ENCODE results near the gene SDCBP2. TPM values are rescaled to one million over a fixed set of nuclear protein-coding genes. Genes with fewer than 3 reads are reported as not detected.
A peak's percentile ranks its signal among the peaks of the same experiment; 100 is the strongest.

The SDCBP2 gene
- total RNA-seq, 1 donor from 2014 or later: 15.2 TPM

DNA sequence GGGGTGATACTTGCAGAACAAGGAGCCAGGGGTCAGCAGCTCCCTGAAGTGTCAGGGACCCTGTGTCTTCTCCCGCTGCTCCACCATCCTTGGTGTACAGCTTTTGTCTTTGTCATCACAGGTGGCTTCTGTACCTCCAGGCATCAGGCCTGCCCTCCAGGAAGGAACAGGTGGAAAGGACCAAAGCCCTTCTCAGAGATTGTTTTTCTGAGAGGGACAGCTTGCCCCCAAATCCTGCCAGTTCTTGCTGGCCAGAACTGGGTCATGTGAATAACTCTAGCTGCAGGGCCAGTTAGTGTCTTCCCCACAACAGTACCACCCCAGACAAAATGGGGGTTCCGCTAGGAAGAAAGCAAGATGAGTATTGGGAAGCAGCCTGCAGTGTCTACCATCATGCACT lies 31.5 kb downstream of the SDCBP2 start:
- DNase-seq (ENCODE audit: low spot score): no peak

DNA sequence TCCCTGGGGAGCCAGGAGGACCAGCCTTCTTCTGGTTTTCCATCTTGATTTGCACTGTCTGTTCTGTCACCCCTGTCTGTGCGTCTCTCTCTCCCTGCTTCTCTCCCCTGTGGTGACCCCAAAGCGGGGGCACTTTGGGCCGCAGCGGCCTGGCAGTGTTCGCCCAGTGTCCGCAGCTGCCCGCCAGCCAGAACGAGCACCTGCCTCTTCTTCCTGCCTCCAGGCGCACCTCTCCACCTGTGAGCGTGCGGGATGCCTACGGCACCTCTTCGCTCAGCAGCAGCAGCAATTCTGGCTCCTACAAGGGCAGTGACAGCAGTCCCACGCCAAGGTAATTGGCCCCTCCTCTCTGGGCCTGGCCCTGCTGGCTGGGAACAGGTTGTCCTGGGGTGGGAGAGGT lies 32.0 kb downstream of the SDCBP2 start:
- DNase-seq (ENCODE audit: low spot score): no peak

GRCh38 chr20:1296117-1296610 lies 32.8 kb downstream of the SDCBP2 start:
- DNase-seq (ENCODE audit: low spot score): no peak

GRCh38 chr20:1295276-1295930 lies 33.5 kb downstream of the SDCBP2 start:
- no peak for DNase-seq (ENCODE audit: low spot score)

DNA sequence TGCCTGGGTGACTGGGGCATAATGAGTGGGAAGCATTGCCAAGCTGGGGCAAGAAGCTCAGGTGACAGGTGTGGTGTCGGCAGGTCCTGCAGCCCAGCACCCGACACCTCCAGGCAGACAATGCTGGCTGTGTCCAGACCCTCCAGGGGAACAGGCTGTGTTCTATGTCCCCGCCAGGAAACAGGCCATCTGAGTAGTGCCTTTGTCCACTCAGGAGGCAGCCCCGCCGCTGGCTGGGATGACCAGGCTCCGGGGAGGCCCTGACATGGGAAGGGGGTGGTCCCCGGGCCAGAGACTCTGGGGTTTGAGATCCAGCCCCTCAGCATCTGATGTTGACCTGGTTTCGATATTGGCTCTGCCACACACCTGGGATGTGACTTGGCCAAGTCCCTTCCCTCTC lies 34.4 kb downstream of the SDCBP2 start:
- DNase-seq (ENCODE audit: low spot score): no peak

GRCh38 chr20:1293641-1294379 lies 35.1 kb downstream of the SDCBP2 start:
- DNase-seq (ENCODE audit: low spot score): no peak

- no peak for DNase-seq (ENCODE audit: low spot score)
These were observed 36.3 kb downstream of the SDCBP2 start for GRCh38 chr20:1292620-1293019.

DNA sequence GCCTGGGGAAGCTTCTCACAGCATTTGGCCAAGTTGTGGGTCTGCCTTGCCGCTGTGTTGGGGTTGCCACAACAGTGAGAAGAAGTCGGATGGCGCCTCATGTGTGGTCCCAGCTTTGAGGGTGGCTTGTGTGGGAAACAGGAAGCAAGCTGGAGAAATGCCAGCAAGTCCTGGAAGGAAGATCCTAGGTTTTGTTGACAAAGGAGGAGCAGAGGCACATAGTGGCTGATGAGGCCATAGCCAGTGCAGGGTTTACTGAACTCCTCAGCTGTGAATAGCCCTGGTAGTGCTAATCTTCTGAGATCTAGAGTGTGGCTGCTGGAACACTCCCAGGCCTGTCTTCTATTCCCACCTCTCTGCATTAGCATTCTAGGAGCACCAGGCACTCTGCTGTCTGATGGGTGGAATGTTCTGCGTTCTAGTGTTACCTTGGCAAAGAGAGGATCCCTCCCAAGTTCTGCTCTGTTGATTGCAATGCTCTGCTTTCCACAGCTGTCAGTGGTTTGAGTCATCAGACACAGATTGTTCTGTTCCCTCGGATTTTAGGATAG lies 37.7 kb downstream of the SDCBP2 start:
- no peak for DNase-seq (ENCODE audit: low spot score)

- DNase-seq (ENCODE audit: low spot score): no peak
These were observed 41.0 kb downstream of the SDCBP2 start for GRCh38 chr20:1287787-1288569.

GRCh38 chr20:1287306-1287705 lies 41.6 kb downstream of the SDCBP2 start:
- DNase-seq (ENCODE audit: low spot score): no peak

GRCh38 chr20:1286267-1287024 lies 42.5 kb downstream of the SDCBP2 start:
- DNase-seq (ENCODE audit: low spot score): no peak

GRCh38 chr20:1283522-1284510 lies 45.1 kb downstream of the SDCBP2 start:
- DNase-seq (ENCODE audit: low spot score): no peak

DNA sequence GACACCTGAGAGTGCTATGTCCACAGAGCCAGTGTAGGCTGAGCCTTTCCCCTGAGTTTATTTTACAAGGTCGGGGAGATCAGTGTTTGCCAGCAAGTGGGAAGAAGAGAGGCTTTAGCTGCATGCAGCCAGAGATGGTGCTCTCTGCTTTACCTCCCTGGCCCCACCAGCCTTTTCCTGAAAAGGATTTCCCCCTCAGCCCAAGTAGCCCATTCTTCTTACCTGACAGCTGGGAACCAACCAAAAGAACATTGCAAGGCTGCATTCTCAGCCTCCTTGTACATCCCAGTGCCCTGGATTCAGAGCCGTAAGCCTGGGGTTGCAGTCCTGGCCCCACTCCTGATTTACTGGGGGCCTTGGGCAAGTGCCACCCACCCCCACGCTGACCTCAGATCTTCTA lies 46.0 kb downstream of the SDCBP2 start:
- DNase-seq (ENCODE audit: low spot score): no peak

GRCh38 chr20:1281279-1282057 lies 47.5 kb downstream of the SDCBP2 start:
- peak; percentile 40 for DNase-seq (ENCODE audit: low spot score)

DNA sequence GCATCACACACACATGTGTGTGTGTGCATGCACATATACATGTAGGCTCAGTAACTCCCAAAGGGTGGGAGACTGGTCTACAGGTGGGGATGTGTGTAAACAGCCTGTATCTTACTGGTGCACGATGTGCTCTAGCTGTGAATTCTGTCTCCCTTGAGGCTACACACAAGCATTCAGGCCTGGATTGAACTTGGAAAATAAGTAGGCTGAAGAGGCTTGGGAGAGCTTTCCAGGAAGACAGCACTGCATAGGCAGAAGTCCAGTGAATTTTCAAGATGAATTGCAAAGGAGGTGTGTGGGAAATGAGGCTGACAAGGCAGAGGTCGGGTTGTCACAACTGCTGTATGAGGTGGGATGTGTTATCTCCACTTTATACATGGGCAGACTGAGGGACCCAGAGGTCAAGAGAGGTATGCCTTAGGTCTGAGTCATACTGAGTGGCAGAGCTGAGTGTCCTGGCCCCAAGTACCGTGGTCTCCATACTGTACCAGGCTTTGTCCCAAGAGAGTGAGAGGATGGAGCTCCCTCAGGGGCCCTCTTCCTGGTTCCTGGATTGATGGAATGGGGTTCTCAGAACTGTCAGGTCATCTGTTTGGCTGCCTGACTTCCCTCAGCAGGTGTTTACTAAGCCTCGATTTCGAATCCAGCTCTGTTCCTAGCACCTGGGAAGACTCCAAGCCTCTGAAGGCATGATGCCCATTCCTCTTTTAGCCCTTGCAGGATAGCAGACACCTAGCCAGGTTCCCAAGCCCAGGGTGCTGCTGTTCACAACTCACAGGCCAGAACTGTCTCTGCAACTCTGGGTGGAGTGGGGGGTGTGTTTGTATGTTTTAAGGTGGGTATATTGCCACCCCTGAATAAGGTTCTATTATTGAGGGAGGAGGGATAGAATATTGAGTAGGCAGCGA lies 48.5 kb downstream of the SDCBP2 start:
- DNase-seq (ENCODE audit: low spot score): peak; percentile 34

DNA sequence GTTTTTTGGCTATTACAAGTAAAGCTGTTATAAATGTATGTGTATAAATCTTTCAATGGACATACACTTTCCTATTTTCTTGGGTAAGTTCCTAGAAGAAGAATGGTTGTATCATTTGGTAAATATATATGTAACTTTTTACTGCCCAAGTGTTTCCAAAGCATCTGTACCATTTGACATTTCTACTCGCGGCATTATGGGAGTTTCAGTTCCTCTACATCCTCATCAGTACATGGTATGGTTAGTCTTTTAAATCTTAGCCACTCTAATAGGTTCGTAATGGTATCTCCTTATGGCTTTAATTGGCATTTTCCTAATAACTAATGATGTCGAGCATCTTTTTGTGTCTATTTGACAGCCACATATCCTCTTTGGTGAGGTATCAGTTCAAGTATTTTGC lies 49.9 kb downstream of the SDCBP2 start:
- DNase-seq (ENCODE audit: low spot score): no peak

DNA sequence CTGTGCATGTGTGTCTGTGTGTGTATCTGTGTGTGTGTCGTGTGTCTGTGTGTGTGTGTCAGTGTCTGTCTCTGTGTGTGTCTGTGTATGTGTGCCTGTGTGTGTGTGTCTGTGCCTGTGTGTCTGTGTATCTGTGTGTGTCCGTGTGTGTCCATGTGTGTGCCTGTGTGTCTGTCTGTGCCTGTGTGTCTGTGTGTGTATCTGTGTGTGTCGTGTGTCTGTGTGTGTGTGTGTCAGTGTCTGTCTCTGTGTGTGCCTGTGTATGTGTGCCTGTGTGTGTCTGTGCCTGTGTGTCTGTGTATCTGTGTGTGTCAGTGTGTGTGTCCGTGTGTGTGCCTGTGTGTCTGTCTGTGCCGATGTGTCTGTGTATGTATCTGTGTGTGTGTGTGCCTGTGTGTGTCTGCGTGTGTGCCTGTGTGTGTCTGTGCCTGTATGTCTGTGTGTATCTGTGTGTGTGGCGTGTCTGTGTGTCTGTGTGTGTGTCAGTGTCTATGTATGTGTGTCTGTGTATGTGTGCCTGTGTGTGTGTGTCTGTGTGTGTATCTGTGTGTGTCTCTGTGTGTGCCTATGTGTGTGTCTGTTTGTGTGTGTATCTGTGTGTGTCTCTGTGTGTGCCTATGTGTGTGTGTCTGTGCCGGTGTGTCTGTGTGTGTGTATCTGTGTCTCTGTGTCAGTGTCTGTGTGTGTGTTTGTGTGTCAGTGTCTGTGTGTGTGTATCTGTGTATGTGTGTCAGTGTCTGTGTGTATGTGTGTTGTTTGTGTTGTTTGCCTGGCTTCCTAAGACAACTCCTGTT lies 51.2 kb downstream of the SDCBP2 start:
- DNase-seq (ENCODE audit: low spot score): no peak

DNA sequence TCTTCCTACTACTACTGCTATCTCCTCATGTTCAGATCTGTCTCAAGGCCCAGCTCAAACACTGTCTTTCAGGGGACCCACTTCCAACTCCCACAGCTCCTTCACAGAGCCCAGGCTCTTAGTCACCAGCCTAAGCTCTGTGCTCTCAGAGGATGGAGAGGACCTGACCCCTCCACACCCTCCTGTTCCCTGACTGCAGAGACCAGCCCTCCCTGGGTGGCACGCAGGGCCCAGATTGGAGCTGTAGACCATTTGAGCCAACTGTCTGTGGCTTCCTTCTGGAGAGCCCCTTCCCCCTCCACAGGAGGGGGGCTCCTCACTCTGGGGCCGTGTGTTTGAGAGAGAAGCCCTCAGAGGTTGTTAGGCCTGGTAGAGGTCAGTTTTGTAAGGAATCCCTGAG lies 53.0 kb downstream of the SDCBP2 start:
- peak; percentile 18 for DNase-seq (ENCODE audit: low spot score)
